Activated CD8-positive, alpha-beta memory T cell treated with anti-CD3 and anti-CD28 coated beads, Interleukin-2, amount 50 U/mL, for 24 hours (primary cell): ENCODE data around the gene MTG2.

ENCODE experiments used
- DNase-seq: peaks from one replicate; pipeline ENCODE4 v3.0.0-alpha.2; 2020; ENCODE audit errors: extremely low read depth

The MTG2 gene

GRCh38 chr20:62162765-62163484 lies 19.9 kb upstream of the MTG2 start:
- DNase-seq, result no peak

GRCh38 chr20:62163485-62163865 lies 19.4 kb upstream of the MTG2 start:
- no peak for DNase-seq

DNA sequence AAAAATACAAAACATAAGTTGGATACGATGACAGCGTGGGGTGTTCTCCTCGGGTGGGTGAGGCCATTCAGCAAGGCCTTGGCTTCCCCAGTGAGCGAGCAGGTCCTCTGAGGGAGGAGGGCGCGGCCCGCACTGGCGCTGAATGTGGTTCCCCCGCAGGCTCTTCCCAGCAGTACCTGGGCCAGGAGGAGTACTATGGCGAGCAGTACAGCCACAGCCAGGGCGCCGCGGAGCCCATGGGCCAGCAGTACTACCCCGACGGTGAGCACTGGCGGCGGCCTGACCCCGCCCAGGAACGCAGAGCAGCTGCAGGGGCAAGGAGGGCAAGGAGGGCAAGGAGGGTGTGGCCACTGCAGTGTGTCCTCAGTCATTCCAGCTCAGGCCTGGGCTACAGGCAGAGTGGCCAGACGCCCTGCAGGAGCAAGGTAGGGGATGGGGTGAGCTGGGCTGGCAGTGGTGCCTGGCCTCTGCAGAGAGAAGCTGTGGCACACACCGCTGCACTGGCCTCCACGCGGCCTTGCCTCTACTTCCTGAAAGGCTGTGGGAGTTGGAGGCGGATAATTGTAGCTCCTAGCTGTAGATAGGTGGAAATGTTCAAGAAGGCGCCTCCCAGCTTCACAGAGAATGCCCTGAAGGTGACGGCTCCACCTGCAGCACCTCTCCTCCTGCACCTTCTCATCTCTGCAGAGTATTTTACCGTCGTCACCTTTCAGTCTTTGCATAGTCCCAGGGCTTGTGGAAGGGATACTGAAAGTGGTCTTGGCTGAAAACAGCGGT lies 18.7 kb upstream of the MTG2 start:
- DNase-seq, result no peak

GRCh38 chr20:62164879-62165761 lies 17.7 kb upstream of the MTG2 start:
- no peak for DNase-seq

- DNase-seq, result no peak
These were observed 16.9 kb upstream of the MTG2 start for GRCh38 chr20:62165762-62166399.

DNA sequence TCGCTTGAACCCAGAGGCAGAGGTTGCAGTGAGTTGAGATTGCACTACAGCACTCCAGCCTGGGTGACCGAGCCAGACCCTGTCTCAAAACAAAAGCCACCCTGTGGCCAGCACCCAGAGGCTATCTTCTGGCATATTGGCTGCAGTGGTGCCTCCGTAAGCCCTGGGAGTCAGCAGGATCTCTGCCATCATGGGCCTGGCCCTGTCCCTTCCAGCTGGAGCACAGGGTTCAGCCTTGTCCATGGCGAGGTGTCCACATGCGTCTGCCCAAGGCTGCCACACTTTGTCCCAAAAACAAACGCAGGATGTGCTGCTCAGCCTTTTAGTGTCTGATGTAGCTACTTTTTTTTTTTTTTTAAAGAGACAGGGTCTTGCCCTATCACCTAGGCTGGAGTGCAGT lies 15.4 kb upstream of the MTG2 start:
- no peak for DNase-seq

DNA sequence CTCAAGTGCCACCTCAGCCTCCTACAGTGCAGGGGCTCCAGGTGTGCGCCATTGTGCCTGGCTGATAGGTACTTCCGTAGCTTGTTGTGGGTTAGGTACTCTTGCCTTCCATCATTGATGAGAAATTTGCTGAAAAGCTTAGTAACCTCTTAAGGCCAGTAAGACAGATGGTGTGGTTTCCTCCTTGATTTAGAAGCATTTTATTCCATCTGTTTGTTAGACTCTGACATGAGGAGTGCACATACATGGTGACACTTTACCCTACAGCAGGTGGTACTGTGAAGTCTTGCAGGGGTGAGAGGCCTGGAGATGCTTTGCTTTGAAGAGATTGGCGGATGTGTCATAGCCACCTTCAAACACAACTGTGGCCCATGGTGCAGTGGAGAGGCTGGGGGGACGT lies 14.8 kb upstream of the MTG2 start:
- DNase-seq, result no peak

- no peak for DNase-seq
These were observed 13.9 kb upstream of the MTG2 start for GRCh38 chr20:62168890-62169435.

DNA sequence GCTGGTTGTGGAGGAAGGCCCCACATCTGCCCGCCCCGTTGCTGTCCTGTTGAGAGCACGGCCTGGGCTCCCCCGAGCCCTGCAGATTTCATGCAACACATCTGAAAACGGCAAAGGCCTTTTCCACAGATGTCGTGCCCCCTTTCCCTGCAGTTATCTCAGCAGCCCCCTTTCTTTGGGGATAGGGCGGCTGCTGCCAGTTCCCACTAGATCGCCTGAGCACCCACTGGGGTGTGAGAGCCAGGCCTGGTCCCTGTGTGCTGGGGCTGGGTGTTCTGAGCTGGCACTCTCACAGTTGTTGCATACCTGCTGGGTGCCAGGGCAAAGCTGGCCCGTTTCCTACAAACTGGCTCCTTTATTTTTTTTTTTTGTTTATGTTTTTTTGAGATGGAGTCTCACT lies 12.3 kb upstream of the MTG2 start:
- DNase-seq, result no peak

- DNase-seq, result no peak
These were observed 11.6 kb upstream of the MTG2 start for GRCh38 chr20:62171245-62171644.

DNA sequence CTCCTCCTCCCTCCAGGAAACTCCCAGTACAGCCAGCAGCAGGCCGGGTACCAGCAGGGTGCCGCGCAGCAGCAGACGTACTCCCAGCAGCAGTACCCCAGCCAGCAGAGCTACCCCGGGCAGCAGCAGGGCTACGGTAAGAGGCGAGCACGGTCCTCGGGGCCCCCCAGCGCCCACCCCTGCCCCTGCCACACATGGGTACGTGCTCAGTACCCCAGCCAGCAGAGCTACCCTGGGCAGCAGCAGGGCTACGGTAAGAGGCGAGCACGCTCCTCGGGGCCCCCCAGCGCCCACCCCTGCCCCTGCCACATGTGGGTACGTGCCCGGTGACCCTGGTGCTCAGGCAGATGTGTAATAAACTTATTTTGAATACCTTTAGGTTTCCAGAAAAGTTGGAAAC lies 10.2 kb upstream of the MTG2 start:
- no peak for DNase-seq

- no peak for DNase-seq
These were observed 8.6 kb upstream of the MTG2 start for GRCh38 chr20:62174021-62174804.

- DNase-seq, result no peak
These were observed 7.8 kb upstream of the MTG2 start for GRCh38 chr20:62174870-62175624.

- DNase-seq, result no peak
These were observed 7.1 kb upstream of the MTG2 start for GRCh38 chr20:62175711-62176110.

GRCh38 chr20:62176866-62177265 lies 6.0 kb upstream of the MTG2 start:
- DNase-seq, result no peak

GRCh38 chr20:62177307-62177706 lies 5.5 kb upstream of the MTG2 start:
- DNase-seq, result no peak

DNA sequence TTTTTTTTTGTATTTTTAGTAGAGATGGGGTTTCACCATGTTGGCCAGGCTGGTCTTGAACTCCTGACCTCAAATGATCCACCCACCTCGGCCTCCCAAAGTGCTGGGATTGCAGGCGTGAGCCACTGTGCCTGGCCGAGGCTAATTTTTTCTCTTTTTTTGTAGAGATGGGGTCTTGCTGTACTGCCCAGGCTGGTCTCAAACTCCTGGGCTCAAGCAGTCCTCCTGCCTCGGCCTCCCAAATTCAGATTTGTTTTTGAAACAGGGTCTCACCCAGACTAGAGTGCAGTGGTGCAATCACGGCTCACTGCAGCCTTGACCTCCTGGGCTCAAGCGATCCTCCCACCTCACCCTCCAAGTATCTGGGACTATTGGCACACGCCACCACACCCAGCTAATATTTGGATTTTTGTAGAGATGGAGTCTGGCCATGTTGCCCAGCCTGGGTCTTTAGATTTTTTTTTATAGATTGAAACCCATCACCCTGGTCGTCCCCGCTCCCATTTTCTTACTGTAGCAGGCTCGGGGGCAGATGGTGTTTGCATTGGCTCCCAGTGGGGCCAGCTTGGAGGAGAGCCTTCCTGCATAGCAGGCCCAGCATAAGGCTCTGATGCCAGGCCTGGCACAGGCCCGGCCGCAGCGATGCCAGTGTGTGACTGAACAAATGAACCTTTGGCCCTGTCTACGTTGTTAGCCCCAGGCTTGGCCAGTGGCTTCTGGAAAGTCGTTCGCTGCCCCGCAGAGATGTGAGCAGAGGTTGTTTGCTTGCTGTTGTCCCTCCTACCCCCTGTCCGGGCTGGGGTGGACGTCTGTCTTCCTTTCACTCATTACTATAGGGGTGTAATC lies 4.3 kb upstream of the MTG2 start:
- DNase-seq, result no peak

DNA sequence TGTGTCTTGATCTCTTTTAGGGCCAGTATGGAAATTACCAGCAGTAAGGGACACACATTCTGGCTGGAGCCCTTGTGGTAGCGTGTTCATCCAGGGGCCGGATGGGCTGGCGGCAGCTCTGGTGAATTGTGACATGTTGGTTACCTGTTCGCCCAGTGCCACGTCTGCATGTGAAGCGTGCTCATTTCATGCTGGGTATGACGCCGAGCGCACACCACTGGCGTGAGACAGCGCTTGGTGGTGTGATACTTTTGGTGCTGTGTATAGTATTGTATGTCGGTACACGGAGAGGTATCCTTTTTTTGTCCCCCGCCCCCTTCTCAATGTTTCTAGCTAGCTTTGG lies 3.7 kb upstream of the MTG2 start:
- DNase-seq, result no peak

DNA sequence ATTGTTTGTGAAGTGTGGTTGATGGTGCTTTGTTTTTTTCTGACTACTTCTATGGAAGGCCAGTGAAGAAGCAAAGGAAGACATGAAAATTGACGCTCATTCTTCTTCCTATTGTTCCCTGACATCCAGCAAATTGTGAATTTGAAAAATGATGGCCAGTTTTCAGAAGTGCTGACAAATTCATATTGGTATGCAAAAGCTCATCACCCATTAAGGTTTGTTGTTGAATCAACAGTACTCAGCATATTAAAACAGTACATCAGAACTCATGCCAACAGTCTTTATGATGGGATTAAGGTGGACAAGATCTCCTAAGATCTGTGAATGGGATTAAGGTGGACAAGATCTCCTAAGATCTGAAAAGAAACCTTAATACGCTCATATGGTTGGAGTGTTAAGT lies 1.0 kb upstream of the MTG2 start:
- DNase-seq, result no peak
